Liver (tissue), 3 donors: Measurements from ENCODE around the gene CCDC63.

ENCODE experiments used
- EGR1 ChIP-seq, 2 donors: IDR thresholded peaks; 2 replicates each; pipeline ENCODE4 v1.6.1; 2016 to 2018; ENCODE audit warnings: antibody characterized with exemption in 2 of 2, low read depth in 2 of 2
- FOXA1 ChIP-seq: IDR thresholded peaks from 2 replicates; pipeline ENCODE4 v1.6.1; 2016; ENCODE audit warnings: antibody characterized with exemption
- GABPA ChIP-seq, 2 donors: IDR thresholded peaks in 1 of 2; conservative IDR thresholded peaks in 1 of 2; 2 replicates each; pipeline ENCODE4 v1.6.1; 2016; ENCODE audit warnings: antibody characterized with exemption in 2 of 2, mild to moderate bottlenecking in 1 of 2, moderate library complexity in 1 of 2
- HNF4A ChIP-seq, 2 donors: conservative IDR thresholded peaks; 2 replicates each; pipeline ENCODE4 v1.6.1; 2016; ENCODE audit warnings: antibody characterized with exemption in 2 of 2, mild to moderate bottlenecking in 2 of 2
- RAD21 ChIP-seq, 2 donors: IDR thresholded peaks; 2 replicates each; pipeline ENCODE4 v1.6.1; 2016; ENCODE audit warnings: antibody characterized with exemption in 2 of 2, mild to moderate bottlenecking in 2 of 2
- RXRA ChIP-seq, 2 donors: IDR thresholded peaks; 2 replicates each; pipeline ENCODE4 v1.6.1; 2017 to 2018; ENCODE audit warnings: antibody characterized with exemption in 2 of 2, mild to moderate bottlenecking in 1 of 2
- SP1 ChIP-seq: IDR thresholded peaks from 2 replicates; pipeline ENCODE4 v1.6.1; 2018; ENCODE audit warnings: antibody characterized with exemption, mild to moderate bottlenecking
- TAF1 ChIP-seq: conservative IDR thresholded peaks from 2 replicates; pipeline ENCODE4 v1.6.1; 2016; ENCODE audit warnings: antibody characterized with exemption, mild to moderate bottlenecking
- YY1 ChIP-seq: IDR thresholded peaks from 2 replicates; pipeline ENCODE4 v1.6.1; 2016; ENCODE audit warnings: antibody characterized with exemption, mild to moderate bottlenecking
- TF ChIP-seq, protein P1 (sequence below): fragments of 150-350 bp; IDR thresholded peaks from 2 replicates; pipeline ENCODE4 v1.5.1; 2017; ENCODE audit warnings: improper control_type of control experiment, low read depth, low read length; ENCODE audit not compliant: missing input control
- TF ChIP-seq, protein P2 (sequence below): IDR thresholded peaks from 2 replicates; pipeline ENCODE4 v1.6.1; 2016; ENCODE audit warnings: antibody characterized with exemption
- TF ChIP-seq, protein P3 (sequence below): IDR thresholded peaks from 2 replicates; pipeline ENCODE4 v1.6.1; 2016; ENCODE audit warnings: antibody characterized with exemption
- TF ChIP-seq, protein P4 (sequence below): IDR thresholded peaks from 2 replicates; pipeline ENCODE4 v1.6.1; 2016; ENCODE audit warnings: antibody characterized with exemption, mild to moderate bottlenecking
- donor health status: healthy.
- donor health status: healthy.

DNA sequence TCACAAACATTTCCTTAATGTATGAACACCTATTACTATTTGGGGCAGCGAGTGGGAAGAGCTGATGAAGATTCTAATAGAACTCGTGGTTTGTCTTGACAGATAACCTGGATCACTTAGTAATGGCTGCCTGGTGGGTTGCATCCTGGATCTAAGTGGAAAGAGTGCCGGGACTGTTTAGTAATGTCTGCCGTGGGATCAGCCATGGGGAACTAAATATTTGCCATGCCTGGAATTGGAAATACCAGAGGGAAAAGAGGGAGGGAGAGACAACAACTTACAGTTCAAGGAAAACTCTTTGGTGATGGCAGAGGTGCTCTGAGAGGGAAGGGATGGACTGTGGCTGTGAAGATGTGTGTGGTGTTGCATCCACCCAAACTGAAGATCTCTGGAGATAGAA is 21.3 kb upstream of the CCDC63 start:
- TF ChIP-seq, protein P1, sequence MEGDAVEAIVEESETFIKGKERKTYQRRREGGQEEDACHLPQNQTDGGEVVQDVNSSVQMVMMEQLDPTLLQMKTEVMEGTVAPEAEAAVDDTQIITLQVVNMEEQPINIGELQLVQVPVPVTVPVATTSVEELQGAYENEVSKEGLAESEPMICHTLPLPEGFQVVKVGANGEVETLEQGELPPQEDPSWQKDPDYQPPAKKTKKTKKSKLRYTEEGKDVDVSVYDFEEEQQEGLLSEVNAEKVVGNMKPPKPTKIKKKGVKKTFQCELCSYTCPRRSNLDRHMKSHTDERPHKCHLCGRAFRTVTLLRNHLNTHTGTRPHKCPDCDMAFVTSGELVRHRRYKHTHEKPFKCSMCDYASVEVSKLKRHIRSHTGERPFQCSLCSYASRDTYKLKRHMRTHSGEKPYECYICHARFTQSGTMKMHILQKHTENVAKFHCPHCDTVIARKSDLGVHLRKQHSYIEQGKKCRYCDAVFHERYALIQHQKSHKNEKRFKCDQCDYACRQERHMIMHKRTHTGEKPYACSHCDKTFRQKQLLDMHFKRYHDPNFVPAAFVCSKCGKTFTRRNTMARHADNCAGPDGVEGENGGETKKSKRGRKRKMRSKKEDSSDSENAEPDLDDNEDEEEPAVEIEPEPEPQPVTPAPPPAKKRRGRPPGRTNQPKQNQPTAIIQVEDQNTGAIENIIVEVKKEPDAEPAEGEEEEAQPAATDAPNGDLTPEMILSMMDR, result no peak
- TF ChIP-seq, protein P2, sequence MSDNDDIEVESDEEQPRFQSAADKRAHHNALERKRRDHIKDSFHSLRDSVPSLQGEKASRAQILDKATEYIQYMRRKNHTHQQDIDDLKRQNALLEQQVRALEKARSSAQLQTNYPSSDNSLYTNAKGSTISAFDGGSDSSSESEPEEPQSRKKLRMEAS, result no peak
- TF ChIP-seq YY1, result no peak
- TF ChIP-seq TAF1, result no peak
- TF ChIP-seq, protein P3, sequence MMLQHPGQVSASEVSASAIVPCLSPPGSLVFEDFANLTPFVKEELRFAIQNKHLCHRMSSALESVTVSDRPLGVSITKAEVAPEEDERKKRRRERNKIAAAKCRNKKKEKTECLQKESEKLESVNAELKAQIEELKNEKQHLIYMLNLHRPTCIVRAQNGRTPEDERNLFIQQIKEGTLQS, result no peak
- TF ChIP-seq EGR1 (IDR thresholded peaks at IDR 0.05; ENCODE audit: low read depth in 2 of 2), result no peak
- TF ChIP-seq, protein P4, sequence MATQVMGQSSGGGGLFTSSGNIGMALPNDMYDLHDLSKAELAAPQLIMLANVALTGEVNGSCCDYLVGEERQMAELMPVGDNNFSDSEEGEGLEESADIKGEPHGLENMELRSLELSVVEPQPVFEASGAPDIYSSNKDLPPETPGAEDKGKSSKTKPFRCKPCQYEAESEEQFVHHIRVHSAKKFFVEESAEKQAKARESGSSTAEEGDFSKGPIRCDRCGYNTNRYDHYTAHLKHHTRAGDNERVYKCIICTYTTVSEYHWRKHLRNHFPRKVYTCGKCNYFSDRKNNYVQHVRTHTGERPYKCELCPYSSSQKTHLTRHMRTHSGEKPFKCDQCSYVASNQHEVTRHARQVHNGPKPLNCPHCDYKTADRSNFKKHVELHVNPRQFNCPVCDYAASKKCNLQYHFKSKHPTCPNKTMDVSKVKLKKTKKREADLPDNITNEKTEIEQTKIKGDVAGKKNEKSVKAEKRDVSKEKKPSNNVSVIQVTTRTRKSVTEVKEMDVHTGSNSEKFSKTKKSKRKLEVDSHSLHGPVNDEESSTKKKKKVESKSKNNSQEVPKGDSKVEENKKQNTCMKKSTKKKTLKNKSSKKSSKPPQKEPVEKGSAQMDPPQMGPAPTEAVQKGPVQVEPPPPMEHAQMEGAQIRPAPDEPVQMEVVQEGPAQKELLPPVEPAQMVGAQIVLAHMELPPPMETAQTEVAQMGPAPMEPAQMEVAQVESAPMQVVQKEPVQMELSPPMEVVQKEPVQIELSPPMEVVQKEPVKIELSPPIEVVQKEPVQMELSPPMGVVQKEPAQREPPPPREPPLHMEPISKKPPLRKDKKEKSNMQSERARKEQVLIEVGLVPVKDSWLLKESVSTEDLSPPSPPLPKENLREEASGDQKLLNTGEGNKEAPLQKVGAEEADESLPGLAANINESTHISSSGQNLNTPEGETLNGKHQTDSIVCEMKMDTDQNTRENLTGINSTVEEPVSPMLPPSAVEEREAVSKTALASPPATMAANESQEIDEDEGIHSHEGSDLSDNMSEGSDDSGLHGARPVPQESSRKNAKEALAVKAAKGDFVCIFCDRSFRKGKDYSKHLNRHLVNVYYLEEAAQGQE, result no peak
- TF ChIP-seq HNF4A (conservative IDR thresholded peaks at IDR 0.05), result no peak
- TF ChIP-seq FOXA1, result no peak
- TF ChIP-seq SP1, result no peak
- no peak for TF ChIP-seq RXRA (IDR thresholded peaks at IDR 0.05)
- no peak for TF ChIP-seq GABPA (IDR thresholded peaks at IDR 0.05 in 1 of 2, conservative IDR thresholded peaks at IDR 0.05 in 1 of 2)
- TF ChIP-seq RAD21 (IDR thresholded peaks at IDR 0.05), result no peak
